Measurements from ENCODE around the gene SPIN2B. TPM values are rescaled to one million over a fixed set of nuclear protein-coding genes. Genes with fewer than 3 reads are reported as not detected.

The SPIN2B gene
- total and polyA plus RNA-seq, 2 of the 13 experiments (the other 11 are each of a cell fraction or from before 2014, with no cell fraction given) = 7.9 to 10.4 TPM

DNA sequence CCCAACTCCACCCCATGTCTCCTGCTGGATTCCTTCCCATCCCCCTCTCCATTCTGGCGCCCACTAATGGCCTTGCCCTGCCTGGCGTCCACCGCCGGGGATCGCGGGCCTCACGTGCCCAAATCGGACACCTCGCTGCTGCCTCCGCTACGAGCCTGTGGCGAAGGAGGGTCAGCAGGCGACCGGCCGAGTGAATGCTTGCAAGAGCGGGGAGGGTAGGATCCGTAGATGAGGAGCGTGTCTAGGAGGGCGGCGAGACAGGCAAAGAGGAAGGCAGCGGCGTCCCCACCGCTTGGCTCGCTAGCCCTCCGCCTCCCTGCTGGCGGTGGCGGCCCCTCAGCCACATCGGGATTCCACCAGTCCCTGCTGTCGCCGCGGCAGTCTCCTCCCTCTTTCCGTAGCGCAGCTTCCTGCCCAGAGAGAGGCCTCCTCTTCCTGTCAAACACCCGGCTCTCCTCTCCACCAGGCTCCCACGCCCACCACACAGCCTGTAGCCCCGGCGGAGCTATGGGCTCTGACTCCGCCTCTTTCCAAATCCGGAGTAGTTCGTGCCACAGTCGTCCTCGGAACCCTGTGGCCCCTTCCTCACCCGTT is at the start of gene SPIN2B (continued):
- TF ChIP-seq AGO2 (optimal IDR thresholded peaks at IDR 0.05; ENCODE audit: low read depth, low read length) (no peak), JUN (CRISPR knock-in tag; IDR thresholded peaks at IDR 0.05) (no peak), NR2C2 (CRISPR knock-in tag; IDR thresholded peaks at IDR 0.05; ENCODE audit: borderline replicate concordance) (no peak), GABPA (IDR thresholded peaks at IDR 0.05; ENCODE audit: low read depth, low read length) (peak; percentile 64), GABPA (CRISPR knock-in tag; IDR thresholded peaks at IDR 0.05; ENCODE audit: low read depth) (peak; percentile 85), ZNF772 (CRISPR knock-in tag; IDR thresholded peaks at IDR 0.05) (peak; percentile 31; the same call in 1 of the 2 replicates), ZNF335 (CRISPR knock-in tag; IDR thresholded peaks at IDR 0.05) (no peak), PAWR (CRISPR knock-in tag; IDR thresholded peaks at IDR 0.05; ENCODE audit: borderline replicate concordance) (no peak), HDAC1 (CRISPR knock-in tag; IDR thresholded peaks at IDR 0.05) (peak; percentile 70), GATAD2A (CRISPR knock-in tag; IDR thresholded peaks at IDR 0.05) (no peak), HDAC2 (CRISPR knock-in tag; IDR thresholded peaks at IDR 0.05) (no peak), ZNF234 (CRISPR knock-in tag; conservative IDR thresholded peaks at IDR 0.05) (no peak), ZNF20 (CRISPR knock-in tag; IDR thresholded peaks at IDR 0.05) (no peak), ZFX (CRISPR knock-in tag; IDR thresholded peaks at IDR 0.05; ENCODE audit: low read depth) (peak; percentile 87), ZSCAN9 (CRISPR knock-in tag; IDR thresholded peaks at IDR 0.05; ENCODE audit: borderline replicate concordance) (no peak)
- TF ChIP-seq, protein P1, sequence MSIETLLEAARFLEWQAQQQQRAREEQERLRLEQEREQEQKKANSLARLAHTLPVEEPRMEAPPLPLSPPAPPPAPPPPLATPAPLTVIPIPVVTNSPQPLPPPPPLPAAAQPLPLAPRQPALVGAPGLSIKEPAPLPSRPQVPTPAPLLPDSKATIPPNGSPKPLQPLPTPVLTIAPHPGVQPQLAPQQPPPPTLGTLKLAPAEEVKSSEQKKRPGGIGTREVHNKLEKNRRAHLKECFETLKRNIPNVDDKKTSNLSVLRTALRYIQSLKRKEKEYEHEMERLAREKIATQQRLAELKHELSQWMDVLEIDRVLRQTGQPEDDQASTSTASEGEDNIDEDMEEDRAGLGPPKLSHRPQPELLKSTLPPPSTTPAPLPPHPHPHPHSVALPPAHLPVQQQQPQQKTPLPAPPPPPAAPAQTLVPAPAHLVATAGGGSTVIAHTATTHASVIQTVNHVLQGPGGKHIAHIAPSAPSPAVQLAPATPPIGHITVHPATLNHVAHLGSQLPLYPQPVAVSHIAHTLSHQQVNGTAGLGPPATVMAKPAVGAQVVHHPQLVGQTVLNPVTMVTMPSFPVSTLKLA (IDR thresholded peaks at IDR 0.05) = no peak
- TF ChIP-seq, protein P2, sequence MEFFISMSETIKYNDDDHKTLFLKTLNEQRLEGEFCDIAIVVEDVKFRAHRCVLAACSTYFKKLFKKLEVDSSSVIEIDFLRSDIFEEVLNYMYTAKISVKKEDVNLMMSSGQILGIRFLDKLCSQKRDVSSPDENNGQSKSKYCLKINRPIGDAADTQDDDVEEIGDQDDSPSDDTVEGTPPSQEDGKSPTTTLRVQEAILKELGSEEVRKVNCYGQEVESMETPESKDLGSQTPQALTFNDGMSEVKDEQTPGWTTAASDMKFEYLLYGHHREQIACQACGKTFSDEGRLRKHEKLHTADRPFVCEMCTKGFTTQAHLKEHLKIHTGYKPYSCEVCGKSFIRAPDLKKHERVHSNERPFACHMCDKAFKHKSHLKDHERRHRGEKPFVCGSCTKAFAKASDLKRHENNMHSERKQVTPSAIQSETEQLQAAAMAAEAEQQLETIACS (CRISPR knock-in tag; IDR thresholded peaks at IDR 0.05) = no peak
- TF ChIP-seq, protein P3, sequence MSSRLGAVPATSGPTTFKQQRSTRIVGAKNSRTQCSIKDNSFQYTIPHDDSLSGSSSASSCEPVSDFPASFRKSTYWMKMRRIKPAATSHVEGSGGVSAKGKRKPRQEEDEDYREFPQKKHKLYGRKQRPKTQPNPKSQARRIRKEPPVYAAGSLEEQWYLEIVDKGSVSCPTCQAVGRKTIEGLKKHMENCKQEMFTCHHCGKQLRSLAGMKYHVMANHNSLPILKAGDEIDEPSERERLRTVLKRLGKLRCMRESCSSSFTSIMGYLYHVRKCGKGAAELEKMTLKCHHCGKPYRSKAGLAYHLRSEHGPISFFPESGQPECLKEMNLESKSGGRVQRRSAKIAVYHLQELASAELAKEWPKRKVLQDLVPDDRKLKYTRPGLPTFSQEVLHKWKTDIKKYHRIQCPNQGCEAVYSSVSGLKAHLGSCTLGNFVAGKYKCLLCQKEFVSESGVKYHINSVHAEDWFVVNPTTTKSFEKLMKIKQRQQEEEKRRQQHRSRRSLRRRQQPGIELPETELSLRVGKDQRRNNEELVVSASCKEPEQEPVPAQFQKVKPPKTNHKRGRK (CRISPR knock-in tag; IDR thresholded peaks at IDR 0.05) = no peak
- TF ChIP-seq, protein P4, sequence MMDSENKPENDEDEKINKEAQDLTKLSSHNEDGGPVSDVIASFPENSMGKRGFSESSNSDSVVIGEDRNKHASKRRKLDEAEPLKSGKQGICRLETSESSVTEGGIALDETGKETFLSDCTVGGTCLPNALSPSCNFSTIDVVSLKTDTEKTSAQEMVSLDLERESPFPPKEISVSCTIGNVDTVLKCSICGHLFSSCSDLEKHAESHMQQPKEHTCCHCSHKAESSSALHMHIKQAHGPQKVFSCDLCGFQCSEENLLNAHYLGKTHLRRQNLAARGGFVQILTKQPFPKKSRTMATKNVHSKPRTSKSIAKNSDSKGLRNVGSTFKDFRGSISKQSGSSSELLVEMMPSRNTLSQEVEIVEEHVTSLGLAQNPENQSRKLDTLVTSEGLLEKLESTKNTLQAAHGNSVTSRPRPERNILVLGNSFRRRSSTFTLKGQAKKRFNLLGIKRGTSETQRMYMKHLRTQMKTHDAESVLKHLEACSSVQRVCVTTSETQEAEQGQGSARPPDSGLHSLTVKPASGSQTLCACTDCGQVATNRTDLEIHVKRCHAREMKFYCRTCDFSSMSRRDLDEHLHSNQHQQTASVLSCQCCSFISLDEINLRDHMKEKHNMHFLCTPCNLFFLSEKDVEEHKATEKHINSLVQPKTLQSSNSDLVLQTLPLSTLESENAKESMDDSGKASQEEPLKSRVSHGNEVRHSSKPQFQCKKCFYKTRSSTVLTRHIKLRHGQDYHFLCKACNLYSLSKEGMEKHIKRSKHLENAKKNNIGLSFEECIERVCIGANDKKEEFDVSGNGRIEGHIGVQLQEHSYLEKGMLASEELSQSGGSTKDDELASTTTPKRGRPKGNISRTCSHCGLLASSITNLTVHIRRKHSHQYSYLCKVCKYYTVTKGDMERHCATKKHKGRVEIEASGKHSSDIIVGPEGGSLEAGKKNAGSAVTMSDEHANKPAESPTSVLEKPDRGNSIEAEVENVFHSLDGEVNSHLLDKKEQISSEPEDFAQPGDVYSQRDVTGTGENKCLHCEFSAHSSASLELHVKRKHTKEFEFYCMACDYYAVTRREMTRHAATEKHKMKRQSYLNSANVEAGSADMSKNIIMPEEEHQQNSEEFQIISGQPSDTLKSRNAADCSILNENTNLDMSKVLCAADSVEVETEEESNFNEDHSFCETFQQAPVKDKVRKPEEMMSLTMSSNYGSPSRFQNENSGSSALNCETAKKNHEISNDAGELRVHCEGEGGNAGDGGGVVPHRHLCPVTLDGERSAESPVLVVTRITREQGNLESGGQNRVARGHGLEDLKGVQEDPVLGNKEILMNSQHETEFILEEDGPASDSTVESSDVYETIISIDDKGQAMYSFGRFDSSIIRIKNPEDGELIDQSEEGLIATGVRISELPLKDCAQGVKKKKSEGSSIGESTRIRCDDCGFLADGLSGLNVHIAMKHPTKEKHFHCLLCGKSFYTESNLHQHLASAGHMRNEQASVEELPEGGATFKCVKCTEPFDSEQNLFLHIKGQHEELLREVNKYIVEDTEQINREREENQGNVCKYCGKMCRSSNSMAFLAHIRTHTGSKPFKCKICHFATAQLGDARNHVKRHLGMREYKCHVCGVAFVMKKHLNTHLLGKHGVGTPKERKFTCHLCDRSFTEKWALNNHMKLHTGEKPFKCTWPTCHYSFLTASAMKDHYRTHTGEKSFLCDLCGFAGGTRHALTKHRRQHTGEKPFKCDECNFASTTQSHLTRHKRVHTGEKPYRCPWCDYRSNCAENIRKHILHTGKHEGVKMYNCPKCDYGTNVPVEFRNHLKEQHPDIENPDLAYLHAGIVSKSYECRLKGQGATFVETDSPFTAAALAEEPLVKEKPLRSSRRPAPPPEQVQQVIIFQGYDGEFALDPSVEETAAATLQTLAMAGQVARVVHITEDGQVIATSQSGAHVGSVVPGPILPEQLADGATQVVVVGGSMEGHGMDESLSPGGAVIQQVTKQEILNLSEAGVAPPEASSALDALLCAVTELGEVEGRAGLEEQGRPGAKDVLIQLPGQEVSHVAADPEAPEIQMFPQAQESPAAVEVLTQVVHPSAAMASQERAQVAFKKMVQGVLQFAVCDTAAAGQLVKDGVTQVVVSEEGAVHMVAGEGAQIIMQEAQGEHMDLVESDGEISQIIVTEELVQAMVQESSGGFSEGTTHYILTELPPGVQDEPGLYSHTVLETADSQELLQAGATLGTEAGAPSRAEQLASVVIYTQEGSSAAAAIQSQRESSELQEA (CRISPR knock-in tag; IDR thresholded peaks at IDR 0.05; ENCODE audit: not compliant biosample characterization) = no peak
